ENCODE measurements around the gene HAUS5.
"Not testable (repeated sequence)": the region's sequence is repeated elsewhere in the genome, so short reads cannot be mapped to it uniquely, and the experiment has no call there.

HAUS5 gene

GRCh38 chr19:35590875-35591274 lies 21.7 kb upstream of the HAUS5 start:
- Mint-ChIP-seq H3K36me3 (ENCODE audit: low read depth) (no peaks in the 10 kb centered on the region), H3K27ac (no peak overlapping the region), H3K4me1 (ENCODE audit: low read depth) (peaks cover 2% of the 10 kb centered on the region), H3K9me3 (no peaks in the 10 kb centered on the region), H3K27me3 (ENCODE audit: low read depth) (peaks cover 4% of the 10 kb centered on the region), H3K4me3 (no peak overlapping the region)
- no peak for DNase-seq (ENCODE audit: low spot score)

DNA sequence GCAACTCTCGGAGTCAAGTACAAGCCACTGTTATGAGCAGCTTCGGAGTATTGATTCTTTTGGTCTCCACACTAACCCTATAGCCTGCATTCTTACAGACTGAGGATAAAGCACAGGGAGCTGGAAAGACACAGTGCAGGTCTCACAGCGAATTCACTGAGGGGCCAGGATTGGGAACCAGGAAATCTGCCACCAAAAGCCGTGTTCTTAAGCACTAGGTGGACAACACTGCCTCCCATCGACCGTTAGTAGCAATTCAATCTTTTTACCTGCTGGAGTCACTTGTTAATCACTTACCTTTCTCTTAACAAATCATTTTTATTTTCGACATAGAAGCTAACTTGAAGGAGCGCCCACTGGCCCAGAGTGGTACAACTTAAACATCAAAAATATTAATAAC lies 20.3 kb upstream of the HAUS5 start:
- H3K4me3 Mint-ChIP-seq: no peak overlapping the region
- H3K27me3 Mint-ChIP-seq (ENCODE audit: low read depth): no peaks in the 10 kb centered on the region
- no peak for DNase-seq (ENCODE audit: low spot score)
- H3K9me3 Mint-ChIP-seq: no peaks in the 10 kb centered on the region
- H3K27ac Mint-ChIP-seq: no peak overlapping the region
- no peaks in the 10 kb centered on the region for H3K36me3 Mint-ChIP-seq (ENCODE audit: low read depth)
- peaks cover 10% of the 10 kb centered on the region for H3K4me1 Mint-ChIP-seq (ENCODE audit: low read depth)

DNA sequence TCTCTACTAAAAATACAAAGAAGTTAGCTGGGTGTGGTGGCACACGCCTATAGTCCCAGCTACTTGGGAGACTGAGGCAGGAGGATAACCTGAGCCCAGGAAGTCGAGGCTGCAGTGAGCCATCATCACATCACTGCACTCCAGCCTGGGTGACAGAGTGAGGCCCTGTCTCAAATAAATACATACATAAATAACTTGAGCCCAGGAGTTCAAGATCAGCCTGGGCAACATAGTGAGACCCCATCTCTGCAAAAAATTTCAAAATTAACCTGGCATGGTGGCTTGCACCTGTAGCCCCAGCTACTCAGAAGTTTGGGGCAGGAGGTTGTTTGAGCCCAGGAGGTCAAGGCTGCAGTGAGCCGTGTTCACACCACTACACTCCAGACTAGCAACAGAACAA lies 17.5 kb upstream of the HAUS5 start:
- not testable (repeated sequence) for H3K27me3 Mint-ChIP-seq (ENCODE audit: low read depth); DNase-seq (ENCODE audit: low spot score); H3K9me3 Mint-ChIP-seq; H3K4me3 Mint-ChIP-seq; H3K27ac Mint-ChIP-seq; H3K36me3 Mint-ChIP-seq (ENCODE audit: low read depth)
- H3K4me1 Mint-ChIP-seq (ENCODE audit: low read depth): peaks cover 10% of the 10 kb centered on the region

- H3K27ac Mint-ChIP-seq: no peak overlapping the region
- no peak for DNase-seq (ENCODE audit: low spot score)
- peaks cover 10% of the 10 kb centered on the region for H3K4me1 Mint-ChIP-seq (ENCODE audit: low read depth)
- H3K9me3 Mint-ChIP-seq: no peaks in the 10 kb centered on the region
- peaks cover 8% of the 10 kb centered on the region for H3K27me3 Mint-ChIP-seq (ENCODE audit: low read depth)
- no peak overlapping the region for H3K4me3 Mint-ChIP-seq
- no peaks in the 10 kb centered on the region for H3K36me3 Mint-ChIP-seq (ENCODE audit: low read depth)
These were observed 16.6 kb upstream of the HAUS5 start for GRCh38 chr19:35595928-35596327.

- Mint-ChIP-seq H3K27me3 (ENCODE audit: low read depth) (peaks cover 8% of the 10 kb centered on the region), H3K9me3 (no peaks in the 10 kb centered on the region), H3K36me3 (ENCODE audit: low read depth) (no peaks in the 10 kb centered on the region), H3K27ac (peak overlapping the region; percentile 48), H3K4me3 (no peak overlapping the region), H3K4me1 (ENCODE audit: low read depth) (peaks cover 10% of the 10 kb centered on the region)
- no peak for DNase-seq (ENCODE audit: low spot score)
These were observed 16.1 kb upstream of the HAUS5 start for GRCh38 chr19:35596366-35596999.

DNA sequence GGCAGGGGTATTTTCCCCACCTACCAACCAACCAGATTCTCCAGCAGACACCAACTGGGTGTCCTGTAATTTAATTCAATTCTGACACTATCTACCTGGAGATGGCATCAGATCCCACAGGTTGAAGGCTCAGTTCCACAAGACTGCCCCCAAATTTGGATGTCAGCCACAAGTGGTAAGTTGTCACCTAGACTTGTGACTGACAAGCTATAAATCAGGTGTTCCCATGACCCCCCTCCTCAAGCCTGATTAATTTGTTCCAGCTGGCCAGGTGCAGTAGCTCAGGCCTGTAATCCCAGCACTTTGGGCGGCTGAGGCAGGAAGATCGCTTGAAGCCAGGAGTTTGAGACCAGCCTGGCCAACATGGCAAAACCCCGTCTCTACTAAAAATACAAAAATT lies 10.6 kb upstream of the HAUS5 start:
- Mint-ChIP-seq H3K27me3 (ENCODE audit: low read depth) (peaks cover 8% of the 10 kb centered on the region), H3K27ac (no peak overlapping the region), H3K4me3 (no peak overlapping the region), H3K36me3 (ENCODE audit: low read depth) (no peaks in the 10 kb centered on the region), H3K4me1 (ENCODE audit: low read depth) (no peaks in the 10 kb centered on the region), H3K9me3 (peaks cover 4% of the 10 kb centered on the region)
- no peak for DNase-seq (ENCODE audit: low spot score)

DNA sequence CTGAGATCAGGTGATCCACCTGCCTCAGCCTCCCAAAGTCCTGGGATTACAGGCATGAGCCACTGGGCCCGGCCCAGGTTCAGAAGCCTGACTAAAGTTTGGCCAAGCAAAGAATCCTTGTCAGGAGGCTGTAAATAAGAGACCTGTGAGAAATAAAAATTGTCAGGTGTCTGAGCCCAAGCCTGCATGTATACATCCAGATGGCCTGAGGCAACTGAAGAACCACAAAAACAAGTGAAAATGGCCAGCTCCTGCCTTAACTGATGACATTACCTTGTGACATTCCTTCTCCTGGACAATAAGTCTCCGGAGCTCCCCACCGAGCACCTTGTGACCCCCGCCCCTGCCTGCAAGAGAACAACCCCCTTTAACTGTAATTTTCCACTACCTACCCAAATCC lies 8.1 kb upstream of the HAUS5 start:
- DNase-seq (ENCODE audit: low spot score); H3K27ac Mint-ChIP-seq; H3K36me3 Mint-ChIP-seq (ENCODE audit: low read depth); H3K4me3 Mint-ChIP-seq; H3K4me1 Mint-ChIP-seq (ENCODE audit: low read depth); H3K27me3 Mint-ChIP-seq (ENCODE audit: low read depth): not testable (repeated sequence)
- H3K9me3 Mint-ChIP-seq: peaks cover 21% of the 10 kb centered on the region

GRCh38 chr19:35607170-35607569 lies 5.4 kb upstream of the HAUS5 start:
- H3K4me1 Mint-ChIP-seq (ENCODE audit: low read depth): peaks cover 17% of the 10 kb centered on the region
- DNase-seq (ENCODE audit: low spot score); H3K27me3 Mint-ChIP-seq (ENCODE audit: low read depth); H3K4me3 Mint-ChIP-seq; H3K27ac Mint-ChIP-seq; H3K36me3 Mint-ChIP-seq (ENCODE audit: low read depth): not testable (repeated sequence)
- peaks cover 21% of the 10 kb centered on the region for H3K9me3 Mint-ChIP-seq

DNA sequence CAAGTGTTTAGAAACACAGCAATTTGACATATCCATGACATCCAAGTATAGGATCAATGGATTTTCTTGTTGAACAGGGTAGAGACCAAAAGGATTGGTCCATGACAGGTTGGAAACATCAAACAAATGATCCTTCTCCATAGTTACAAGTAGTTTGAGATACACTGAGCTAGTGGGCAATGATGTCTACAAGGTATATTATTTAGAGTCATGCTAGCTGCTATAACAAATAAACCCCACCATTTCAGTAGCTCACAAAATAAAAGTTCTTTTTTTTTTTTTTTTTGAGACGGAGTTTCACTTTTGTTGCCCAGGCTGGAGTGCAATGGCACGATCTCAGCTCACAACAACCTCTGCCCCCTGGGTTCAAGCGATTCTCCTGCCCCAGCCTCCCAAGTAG lies 4.9 kb upstream of the HAUS5 start:
- Mint-ChIP-seq H3K4me3 (no peak overlapping the region), H3K27me3 (ENCODE audit: low read depth) (no peaks in the 10 kb centered on the region), H3K4me1 (ENCODE audit: low read depth) (peaks cover 22% of the 10 kb centered on the region), H3K36me3 (ENCODE audit: low read depth) (peaks cover 9% of the 10 kb centered on the region), H3K9me3 (peaks cover 21% of the 10 kb centered on the region), H3K27ac (no peak overlapping the region)
- DNase-seq (ENCODE audit: low spot score): no peak

GRCh38 chr19:35608251-35608650 lies 4.3 kb upstream of the HAUS5 start:
- Mint-ChIP-seq H3K9me3 (peaks cover 21% of the 10 kb centered on the region), H3K4me1 (ENCODE audit: low read depth) (peaks cover 22% of the 10 kb centered on the region), H3K36me3 (ENCODE audit: low read depth) (peaks cover 9% of the 10 kb centered on the region), H3K27me3 (ENCODE audit: low read depth) (no peaks in the 10 kb centered on the region), H3K27ac (peak overlapping the region; percentile 28), H3K4me3 (peak overlapping the region; percentile 6)
- DNase-seq (ENCODE audit: low spot score): no peak

DNA sequence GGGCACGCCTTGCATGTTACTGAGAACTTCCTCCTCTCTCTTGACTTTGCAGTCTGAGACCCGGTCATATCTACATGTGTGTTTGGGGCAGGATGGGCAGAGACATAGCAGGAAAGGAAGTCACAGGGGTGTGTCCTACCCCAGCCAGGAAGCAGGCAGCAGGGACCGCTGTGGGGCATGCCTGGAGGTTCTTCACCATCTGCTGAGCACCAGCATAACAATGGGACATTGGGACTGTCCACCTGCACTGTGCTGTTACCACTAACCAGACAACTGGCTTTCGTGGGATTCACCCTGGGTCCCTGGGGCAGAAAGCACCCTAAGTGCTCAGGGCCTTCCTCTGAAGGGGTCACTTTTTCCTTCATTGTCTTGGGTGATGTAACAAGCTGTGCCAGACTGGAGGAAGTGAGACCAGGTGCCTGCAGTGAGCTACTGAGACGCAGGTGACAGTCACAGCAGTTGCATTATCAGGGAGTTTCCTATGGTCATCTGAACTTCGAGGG lies 2.6 kb upstream of the HAUS5 start:
- DNase-seq (ENCODE audit: low spot score): no peak
- Mint-ChIP-seq H3K9me3 (peaks cover 21% of the 10 kb centered on the region), H3K27ac (peak overlapping the region; percentile 83), H3K36me3 (ENCODE audit: low read depth) (peaks cover 12% of the 10 kb centered on the region), H3K4me3 (peak overlapping the region; percentile 61), H3K4me1 (ENCODE audit: low read depth) (peaks cover 22% of the 10 kb centered on the region), H3K27me3 (ENCODE audit: low read depth) (no peaks in the 10 kb centered on the region)

DNA sequence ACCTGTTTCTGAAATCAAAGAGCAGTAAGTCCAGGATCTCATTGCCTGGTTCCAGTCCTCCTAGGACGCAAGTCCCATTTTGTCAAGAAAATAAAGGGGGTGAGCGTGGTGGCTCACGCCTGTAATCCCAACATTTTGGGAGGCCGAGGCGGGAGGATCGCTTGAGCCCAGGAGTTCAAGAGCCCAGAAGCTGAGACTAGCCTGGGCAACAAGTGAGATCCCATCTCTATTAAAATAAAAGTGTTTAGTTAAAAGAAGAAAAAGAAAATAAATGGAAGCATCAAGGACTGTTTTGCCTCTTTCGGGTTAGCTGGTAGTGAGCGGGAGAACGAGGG lies 344 bp upstream of the HAUS5 start:
- H3K27me3 Mint-ChIP-seq (ENCODE audit: low read depth): no peaks in the 10 kb centered on the region
- peaks cover 22% of the 10 kb centered on the region for H3K4me1 Mint-ChIP-seq (ENCODE audit: low read depth)
- H3K36me3 Mint-ChIP-seq (ENCODE audit: low read depth): peaks cover 20% of the 10 kb centered on the region
- H3K9me3 Mint-ChIP-seq: peaks cover 15% of the 10 kb centered on the region
- H3K4me3 Mint-ChIP-seq: peak overlapping the region; percentile 88
- DNase-seq (ENCODE audit: low spot score): no peak
- peak overlapping the region; percentile 94 for H3K27ac Mint-ChIP-seq

GRCh38 chr19:35613574-35613973 lies 1.0 kb downstream of the HAUS5 start:
- no peak for DNase-seq (ENCODE audit: low spot score)
- Mint-ChIP-seq H3K27me3 (ENCODE audit: low read depth) (no peaks in the 10 kb centered on the region), H3K9me3 (peaks cover 4% of the 10 kb centered on the region), H3K27ac (peak overlapping the region; percentile 94), H3K4me3 (peak overlapping the region; percentile 88), H3K36me3 (ENCODE audit: low read depth) (peaks cover 13% of the 10 kb centered on the region), H3K4me1 (ENCODE audit: low read depth) (peaks cover 20% of the 10 kb centered on the region)

DNA sequence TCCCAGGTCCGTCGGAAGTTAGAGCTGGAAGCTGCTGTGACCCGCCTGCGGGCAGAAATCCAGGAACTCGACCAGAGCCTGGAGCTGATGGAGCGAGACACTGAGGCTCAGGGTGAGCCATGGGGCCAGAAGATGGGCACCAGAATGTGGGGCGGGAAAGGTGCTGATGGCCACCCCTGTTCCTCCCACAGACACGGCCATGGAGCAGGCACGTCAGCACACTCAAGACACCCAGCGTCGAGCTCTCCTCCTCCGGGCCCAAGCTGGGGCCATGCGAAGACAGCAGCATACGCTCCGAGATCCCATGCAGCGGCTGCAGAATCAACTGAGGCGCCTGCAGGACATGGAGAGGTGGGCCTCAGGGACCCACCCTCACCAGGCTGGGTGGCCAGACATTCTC lies 2.5 kb downstream of the HAUS5 start:
- Mint-ChIP-seq H3K27ac (no peak overlapping the region), H3K36me3 (ENCODE audit: low read depth) (peaks cover 11% of the 10 kb centered on the region), H3K4me1 (ENCODE audit: low read depth) (peaks cover 14% of the 10 kb centered on the region), H3K4me3 (no peak overlapping the region), H3K9me3 (no peaks in the 10 kb centered on the region), H3K27me3 (ENCODE audit: low read depth) (no peaks in the 10 kb centered on the region)
- no peak for DNase-seq (ENCODE audit: low spot score)

DNA sequence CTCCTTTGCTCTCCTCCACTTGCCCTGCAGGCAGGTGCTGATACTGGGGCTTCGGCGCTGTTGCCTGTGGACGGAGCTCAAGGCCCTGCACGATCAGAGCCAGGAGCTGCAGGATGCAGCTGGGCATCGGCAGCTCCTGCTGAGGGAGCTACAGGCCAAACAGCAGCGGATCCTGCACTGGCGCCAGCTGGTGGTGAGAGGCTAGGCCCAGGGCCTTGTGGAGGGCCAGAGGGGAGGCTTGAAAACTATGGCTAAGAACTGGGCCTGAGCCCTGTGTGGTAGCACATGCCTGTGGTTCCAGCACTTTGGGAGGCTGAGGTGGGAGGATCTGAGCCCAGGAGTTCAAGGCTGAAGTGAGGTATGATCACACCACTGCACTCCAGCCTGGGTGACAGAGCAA lies 6.3 kb downstream of the HAUS5 start:
- Mint-ChIP-seq H3K36me3 (ENCODE audit: low read depth) (peaks cover 16% of the 10 kb centered on the region), H3K27ac (peak overlapping the region; percentile 45), H3K27me3 (ENCODE audit: low read depth) (no peaks in the 10 kb centered on the region), H3K4me1 (ENCODE audit: low read depth) (no peaks in the 10 kb centered on the region), H3K4me3 (no peak overlapping the region), H3K9me3 (no peaks in the 10 kb centered on the region)
- DNase-seq (ENCODE audit: low spot score): no peak
